NCI-H2227 (cell line): ENCODE measurements around the gene DEFB114.
"Not testable (repeated sequence)": the region's sequence is repeated elsewhere in the genome, so short reads cannot be mapped to it uniquely, and the experiment has no call there.

Source experiments
- DNase-seq: peaks from one replicate; lab custom pipeline; 2025; ENCODE audit not compliant: unreplicated experiment; lab: John Stamatoyannopoulos, UW

Gene DEFB114, protein sequence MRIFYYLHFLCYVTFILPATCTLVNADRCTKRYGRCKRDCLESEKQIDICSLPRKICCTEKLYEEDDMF

DNA sequence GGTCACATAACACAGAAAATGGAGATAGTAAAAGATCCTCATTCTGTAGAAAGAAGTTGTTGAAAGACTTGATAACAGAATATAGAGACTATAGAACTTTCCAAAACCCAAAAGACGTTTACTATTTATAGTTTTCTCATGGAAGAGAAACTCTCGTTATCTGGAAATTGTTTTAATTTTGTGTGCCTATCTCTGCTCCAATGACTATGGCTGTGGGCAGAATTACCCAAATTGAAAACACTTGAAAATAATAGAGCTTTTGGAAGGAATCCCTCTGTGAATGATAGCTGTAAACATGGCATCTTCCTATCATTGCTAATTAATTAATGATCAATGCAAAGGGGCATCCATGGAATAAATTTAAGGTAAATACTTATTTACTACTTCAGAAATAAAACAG, at the start of gene DEFB114:
Gene DEFB114, minus strand, starts transcription at position 101 of the 400 bp plus-strand sequence. Its CDS starts 59 bp downstream, at position 42.
- no peak for DNase-seq

DNA sequence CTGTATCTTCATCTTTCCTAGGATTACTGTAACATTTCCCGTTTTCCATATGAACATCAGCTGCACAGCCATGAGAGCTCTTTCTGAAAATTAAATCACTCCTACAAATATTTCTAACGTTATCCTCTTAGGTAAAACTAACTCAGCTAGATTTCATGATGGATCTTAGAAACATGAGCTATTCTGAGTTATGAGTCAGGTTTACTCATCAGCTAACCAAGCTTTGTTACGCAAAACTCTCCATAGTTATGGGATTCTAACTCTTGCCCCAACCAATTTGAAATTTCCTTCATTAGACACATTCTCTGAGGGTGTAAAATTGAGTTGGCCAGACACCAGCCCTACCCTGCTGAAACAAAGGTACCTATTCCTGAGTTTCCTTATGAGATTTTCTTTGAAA, 43.9 kb upstream of the DEFB114 start:
- DNase-seq: no peak

DNA sequence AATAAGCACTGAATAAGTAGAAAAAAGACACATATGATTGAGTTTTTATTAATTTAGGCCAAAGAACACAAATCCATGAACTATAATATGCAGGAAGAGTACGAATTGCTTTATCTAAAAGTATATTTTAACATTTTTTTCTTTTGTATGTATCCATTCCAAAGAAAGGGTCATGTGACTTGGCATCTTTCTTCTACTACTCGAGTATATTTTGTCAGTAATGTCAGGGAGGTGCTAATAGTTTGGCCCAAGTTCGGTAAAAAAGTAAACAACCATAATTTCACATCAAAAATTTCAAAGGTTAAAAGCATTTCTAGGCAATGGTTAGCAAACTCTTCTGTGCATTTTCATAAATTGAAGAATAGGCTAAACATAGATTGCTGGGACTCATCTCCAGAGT, 39.2 kb upstream of the DEFB114 start:
- no peak for DNase-seq

DNA sequence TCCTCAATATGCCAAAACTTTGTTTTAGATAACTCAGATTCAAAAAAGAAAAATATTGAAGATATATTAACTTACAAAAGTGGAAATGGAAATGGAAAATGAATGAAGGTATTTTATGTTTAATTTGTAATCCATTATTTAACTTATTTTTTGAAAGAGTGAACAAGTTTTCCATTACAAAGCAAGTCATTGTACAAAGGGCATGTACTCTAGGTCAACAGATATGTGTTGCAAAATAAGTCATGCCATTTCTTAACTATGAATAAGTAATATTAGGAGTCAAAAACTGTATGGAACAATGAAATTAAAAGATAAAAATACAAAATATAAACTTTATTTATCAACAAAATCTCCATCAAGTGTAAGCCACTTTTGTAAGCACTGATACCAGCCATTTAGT, 31.3 kb upstream of the DEFB114 start:
- no peak for DNase-seq

DNA sequence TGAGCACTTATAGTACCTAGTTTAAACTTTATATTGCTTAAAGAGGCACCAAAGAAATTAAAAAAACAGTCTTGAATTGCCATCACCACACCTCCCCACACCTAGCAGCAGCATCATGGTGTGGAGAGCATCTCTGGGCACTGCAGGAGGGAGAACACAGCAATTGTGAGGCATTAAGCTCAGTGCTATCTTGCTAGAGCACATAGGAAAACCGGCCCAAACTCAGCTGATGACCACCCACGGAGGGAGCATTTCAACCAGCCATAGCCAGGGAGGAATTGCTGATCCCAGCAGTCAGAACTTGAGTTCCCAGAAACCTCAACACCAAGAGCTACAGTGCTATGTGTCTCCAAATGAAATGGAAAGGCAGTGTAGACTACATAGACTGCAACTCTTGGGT, 24.9 kb upstream of the DEFB114 start:
- DNase-seq: no peak

DNA sequence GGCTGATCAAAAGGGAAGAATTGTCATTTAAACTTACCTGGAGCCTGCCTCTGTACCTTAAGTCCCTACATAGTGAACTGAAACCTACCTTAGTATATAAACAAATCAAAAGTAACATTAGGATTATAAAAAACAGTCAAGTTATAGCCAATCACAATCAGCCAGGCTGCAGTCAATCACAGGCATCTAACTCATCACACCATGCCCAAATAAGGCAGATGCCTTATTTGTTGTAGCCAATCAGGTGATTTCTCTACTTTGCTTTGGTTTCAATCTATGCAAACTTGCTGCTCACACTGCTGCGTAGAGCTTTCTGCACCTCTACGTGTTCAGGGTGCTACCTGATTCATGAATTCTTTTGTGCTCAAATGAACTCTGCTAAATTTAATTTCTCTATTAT, 23.8 kb upstream of the DEFB114 start:
- no peak for DNase-seq

DNA sequence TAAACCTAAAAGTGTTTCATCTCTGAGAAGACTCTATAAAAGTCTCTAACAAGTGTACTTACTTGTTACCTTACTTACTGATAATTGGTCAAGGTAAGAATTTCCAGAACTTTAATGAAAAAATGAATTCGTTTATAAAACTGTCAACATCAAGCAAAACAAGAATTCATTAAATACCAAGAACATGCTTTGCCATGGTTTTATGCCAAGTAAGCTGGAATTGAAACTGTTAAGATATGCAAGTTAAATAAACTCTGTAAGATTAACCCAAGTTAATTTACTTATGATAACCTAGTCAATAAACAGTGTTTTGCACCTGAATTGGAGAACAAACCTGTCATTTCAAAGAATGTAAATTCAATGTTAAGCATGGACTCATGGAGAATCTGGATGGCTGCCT, 22.6 kb upstream of the DEFB114 start:
- no peak for DNase-seq

DNA sequence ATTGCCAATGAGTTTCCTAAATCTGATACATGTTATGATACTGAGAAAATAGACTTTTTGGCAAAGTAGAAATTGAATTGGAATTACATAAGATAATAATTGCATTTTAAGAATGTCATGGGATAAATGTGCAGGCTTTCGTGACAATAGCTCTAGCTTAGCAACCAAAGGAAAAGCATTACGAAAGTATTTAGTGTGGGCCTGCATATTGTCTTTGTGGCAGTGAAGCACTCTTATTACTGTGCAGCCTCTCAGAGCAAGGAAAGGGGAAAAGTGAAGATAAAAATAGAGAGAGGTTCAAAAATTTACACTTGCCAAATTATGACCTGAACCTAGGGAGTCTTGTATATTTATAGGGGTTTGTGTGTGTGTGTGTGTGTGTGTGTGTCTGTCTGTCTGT, 18.1 kb upstream of the DEFB114 start:
- no peak for DNase-seq

DNA sequence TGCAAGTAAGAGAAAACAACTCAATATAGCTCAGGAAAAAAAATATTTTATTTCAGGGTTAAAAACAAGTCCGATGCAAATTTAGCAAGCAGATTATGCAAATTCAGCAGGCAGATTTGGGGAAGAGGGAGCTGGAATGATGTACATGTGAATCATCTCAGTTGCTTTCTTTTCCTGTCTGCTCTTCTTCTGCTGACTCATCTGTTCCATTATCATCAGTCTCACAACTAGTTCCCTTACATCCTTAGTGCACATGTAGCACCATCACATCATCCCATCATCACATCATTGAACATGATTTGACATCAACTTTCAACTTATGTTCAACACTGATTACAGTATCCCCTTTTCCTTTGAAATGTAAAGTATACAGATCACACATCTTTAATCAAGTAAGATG, 16.9 kb upstream of the DEFB114 start:
- no peak for DNase-seq

DNA sequence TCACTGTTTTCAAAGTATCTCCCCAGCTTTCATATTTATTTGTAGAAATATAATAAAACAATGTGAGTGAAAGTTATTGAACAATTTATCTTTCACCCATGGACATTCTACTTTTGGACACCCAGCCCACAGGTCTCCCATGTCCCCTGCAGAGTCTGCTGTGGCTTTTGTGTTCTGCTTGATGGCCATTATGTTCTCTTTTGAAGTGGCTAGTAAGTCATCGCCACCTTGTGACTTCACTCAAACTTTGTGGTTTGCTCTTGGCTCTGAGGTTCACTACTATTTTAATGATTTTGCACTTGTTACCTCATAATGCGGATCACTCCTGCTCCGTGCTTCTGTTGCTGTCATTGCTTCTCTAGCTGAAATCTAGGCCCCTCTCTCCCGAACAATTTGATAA, 15.6 kb upstream of the DEFB114 start:
- no peak for DNase-seq

DNA sequence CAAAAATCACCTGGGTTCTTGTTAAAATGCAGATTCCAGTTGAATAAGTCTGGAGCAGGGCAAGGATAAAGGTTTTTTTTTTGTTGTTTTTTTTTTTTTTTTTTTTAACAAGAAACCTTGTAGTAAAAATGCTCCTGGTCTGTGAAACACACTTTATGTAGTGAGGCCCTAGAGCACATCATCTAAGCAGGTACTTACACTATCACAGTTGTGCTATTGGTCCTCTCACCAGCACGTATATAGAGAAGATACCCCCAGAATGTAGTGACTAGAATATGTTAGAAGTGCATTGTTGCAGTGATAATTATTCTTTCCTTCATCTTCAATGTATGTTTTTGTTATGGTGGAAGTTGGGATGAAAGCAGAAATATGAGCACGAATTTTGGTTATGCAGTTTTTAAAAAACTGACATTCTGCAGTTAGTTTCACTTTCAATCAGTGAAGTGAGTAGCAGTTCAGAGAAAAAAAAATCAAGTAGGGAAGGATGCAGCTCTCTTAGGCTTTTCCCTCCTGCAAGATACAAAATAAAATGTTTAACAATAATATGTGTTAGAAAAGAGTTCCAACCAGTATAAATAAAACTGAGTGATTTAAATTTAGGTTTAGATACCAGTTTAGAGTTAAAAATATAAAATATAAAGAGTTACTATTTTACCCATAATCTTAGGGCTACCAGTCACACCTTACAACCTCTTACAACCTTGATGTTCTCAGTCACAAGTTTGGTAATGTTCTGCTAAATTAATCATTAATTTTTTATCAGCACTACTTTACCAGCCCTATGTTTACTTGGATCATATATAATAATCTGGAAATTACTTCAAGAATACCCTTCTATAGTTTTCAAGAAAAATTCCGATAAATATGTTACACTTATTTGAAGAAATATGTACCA, 14.6 kb upstream of the DEFB114 start:
- DNase-seq: no peak

DNA sequence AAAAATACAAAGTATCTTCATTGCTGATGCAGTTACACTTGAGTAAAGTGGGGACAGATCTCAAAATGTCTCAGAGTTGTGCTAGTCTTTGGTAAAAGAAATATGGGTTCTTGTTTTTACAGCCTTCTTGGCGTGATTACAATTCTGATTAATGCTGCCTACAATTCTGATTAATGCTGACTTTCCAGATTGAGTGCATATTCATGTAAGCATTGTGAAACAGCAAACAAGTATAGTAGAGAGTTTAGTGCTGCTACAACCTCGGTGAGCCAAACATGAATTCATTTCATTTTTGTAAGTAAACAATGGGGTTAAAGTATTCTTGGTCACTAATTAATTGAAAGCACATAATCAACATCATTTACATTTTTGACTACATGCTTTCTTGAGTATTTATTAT, 5.6 kb upstream of the DEFB114 start, which contains the start of gene DEFB113:
Gene DEFB113, minus strand, starts transcription at position 21 of the 400 bp plus-strand sequence. Its CDS starts 0 bp downstream, at position 21.
- no peak for DNase-seq

DNA sequence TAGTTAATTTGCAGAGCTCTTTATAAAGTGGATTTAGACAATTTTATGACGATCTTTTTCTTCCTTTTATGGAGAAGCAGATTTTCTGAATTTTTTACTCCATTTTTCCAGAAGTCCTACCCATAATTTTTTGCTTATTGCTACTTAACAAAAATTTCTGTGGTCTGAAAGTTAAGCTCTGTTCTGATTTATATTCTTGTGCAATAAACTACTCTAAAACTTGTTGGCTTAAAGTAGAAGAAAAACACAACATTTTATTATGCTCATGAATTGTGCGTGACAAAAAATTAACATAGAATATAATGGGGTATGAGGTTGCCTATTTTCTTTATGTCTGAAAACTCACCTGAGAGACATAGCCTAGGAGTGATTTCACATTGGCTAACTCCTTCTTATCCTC, 2.9 kb upstream of the DEFB114 start:
- DNase-seq: no peak

DNA sequence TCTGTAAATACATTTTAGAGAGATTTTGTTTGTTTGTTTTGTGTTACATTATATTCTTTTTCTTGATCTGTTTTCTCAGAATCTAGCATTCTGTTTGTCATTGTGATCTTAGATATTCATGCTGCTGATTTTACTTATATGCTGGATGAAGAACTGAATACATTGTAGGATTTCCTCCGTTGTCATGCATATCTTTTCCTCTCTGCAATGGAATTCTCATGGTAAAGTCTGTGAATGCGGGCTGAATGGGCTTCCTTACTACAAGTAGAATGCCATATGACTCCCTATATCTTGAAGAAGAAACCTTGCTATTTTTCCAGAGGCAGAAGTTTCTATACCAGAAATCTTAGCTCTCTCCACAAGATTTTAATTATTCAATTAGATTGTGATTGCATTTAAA, 2.4 kb upstream of the DEFB114 start:
- DNase-seq: no peak

DNA sequence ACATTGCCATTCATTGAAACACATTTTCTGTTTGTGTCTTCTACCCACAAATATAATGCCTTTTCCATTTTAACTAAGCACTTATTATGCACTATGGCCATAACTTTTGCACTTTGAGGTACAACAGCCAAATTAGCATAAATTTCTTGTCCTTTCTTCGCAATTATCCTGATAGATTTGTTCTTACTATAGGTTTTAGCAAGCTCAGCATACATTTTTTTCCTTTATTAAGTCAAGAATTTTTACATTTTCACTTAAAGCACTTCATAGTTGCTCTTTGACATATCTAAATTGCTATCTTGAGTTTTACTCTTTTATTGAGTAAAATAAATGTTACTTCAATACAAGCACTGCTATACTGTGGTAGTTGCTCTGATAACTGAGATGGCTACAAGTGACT, 5.8 kb downstream of the DEFB114 start:
- no peak for DNase-seq

DNA sequence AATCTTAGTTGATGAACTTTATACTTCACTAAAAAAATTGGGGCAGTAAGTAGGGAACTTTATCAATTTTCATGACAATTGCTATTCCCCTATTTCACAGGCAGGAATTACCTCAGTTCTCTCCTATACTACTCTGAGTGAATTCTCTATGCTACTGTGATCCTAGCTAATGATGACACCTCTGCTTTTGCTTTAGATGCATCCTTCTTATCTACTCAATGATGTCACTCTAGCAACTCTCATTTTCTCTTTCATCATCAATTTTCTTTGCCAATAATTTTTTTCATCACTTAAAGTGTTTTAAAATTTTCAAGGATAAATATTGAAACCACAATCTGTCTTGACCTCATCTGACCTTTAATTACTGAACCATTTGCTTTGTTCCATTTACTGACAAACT, 8.1 kb downstream of the DEFB114 start:
- no peak for DNase-seq

DNA sequence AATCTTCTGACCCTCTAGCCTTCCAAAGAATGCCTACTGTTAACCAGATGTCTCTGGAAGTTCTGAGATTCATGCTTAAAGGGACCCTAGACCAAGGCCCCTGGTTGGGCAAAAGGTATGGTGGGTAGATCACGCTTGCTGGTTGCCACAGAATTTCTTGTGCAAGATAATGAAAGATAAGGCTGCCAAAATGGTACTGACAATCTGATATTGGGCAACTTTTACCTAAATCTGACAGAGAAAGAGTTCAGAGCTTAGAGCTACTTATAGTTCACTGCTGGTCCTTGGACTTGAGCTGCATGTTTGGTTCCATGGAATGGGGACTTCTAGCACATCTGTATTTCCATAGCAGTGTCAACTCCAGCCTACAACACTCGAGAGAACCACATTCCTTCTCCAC, 12.0 kb downstream of the DEFB114 start:
- no peak for DNase-seq

DNA sequence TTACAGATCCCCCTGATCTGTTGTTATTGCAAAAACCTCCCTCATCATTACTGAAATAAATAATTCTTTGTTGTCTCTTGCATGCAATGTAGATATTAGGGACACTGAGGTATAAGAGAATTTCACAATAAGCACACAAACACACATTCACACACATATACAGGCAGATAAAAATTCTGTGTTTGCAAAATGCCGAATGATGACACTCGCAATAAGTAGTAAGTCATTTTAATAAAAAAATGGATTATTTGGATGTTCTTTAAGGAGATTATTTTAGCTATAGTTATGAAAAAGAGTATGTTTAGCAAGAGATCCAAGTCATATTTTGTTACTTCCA, 13.6 kb downstream of the DEFB114 start:
- no peak for DNase-seq

DNA sequence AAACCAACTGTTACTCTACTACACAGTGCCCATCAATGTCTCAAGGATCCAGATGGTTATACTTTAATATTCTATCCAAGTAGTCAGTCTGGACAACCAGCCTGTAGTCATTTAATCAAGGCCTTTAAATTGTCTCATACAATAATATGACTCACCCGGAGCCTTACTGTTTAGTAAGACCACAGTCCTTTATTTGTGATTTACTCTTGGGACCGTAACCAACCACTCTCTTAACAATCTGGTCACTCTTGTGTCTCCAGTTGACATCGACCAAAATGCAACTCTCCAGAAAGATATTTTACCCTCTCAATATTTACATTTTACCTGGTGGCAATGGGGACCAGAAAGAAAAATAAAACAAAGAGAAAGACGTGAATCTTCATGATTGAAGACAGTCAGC, 14.9 kb downstream of the DEFB114 start:
- DNase-seq: no peak

DNA sequence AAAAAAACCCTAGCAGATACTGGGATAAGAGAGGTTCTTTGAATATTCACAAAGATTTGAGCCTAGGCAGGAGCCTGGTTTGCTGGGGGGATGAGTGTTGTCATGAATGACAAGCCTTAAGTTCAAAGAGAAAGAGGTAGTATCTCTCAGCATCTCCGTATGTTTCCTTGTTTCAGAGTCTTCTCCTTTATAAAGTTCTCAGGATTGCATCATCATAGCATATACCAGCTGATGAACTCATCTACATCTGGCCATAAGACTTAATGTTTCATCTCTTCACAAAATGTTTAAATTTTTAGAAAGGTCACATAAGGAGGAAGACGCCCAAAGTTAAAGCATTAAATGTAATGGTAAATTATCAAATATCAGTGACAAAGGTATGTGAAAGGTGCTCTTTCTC, 17.1 kb downstream of the DEFB114 start:
- no peak for DNase-seq

DNA sequence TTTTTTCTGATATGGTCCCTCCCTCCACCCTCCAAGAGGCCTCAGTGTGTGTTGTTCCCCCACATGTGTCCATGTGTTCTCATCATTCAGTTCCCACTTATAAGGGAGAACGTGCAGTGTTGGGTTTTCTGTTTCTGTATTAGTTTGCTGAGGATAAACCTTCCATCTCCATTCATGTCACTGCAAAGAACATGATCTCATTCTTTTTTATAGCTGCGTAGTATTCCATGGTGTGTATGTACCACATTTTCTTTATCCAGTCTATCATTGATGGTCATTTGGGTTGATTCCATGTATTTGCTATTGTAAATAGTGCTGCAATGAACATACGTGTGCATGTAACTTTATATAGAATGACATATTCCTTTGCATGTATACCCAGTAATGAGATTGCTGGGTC, 19.9 kb downstream of the DEFB114 start:
- DNase-seq: not testable (repeated sequence)

DNA sequence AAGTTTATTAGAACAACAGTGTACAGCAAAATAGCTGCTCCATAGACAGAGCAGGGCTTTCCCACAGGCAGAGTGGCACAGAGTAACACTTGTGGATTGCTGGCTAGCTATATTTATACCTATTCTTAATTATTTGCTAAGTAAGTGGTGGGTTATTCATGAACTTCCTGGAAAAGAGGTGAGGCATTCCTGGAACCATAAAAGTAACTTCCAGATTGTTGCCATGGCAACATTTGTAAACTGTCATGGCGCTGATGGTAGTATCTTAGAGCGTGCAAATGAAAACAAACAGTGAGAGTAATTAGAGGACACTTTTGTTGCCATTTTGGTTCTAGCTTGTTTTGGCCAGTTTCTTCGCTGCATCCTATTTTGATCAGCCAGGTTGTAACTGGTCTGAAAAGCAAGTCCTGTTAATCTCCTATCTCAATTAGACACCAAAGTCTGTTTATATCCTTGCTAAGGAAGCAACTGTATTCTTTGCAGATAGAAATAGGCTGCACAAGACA, 23.9 kb downstream of the DEFB114 start:
- no peak for DNase-seq

DNA sequence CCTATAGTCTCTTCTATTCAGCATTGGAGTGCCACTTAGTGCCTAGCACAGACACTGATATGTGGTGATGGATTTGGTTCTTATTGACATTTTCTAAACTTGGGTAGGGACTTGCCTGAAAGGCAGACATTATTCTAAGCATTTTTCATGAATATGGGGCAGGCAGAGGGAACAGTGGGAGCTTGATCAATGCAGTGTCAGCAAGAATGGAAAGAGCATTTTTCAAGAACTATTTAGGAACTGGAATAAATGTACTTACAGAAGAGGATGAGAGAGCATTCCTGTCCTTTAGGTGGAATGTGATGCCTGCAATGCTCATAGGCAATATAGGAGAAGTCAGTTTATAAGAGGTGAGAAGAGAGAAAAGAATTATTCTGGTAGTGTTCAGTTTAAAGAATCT, 26.2 kb downstream of the DEFB114 start:
- no peak for DNase-seq
